Activated CD4-positive, CD25-positive, alpha-beta regulatory T cell treated with anti-CD3 and anti-CD28 coated beads, Interleukin-2, amount 50 U/mL, for 72 hours (primary cell): Measurements from ENCODE around the gene C12orf60.

Experiments
- DNase-seq: peaks from one replicate; pipeline ENCODE4 v3.0.0; 2021

The C12orf60 gene

GRCh38 chr12:14779834-14780233, 23.6 kb upstream of the C12orf60 start:
- no peak for DNase-seq

GRCh38 chr12:14780859-14781258, 22.6 kb upstream of the C12orf60 start:
- no peak for DNase-seq

GRCh38 chr12:14781563-14781962, 21.9 kb upstream of the C12orf60 start:
- DNase-seq, result no peak

GRCh38 chr12:14782756-14783155, 20.7 kb upstream of the C12orf60 start:
- DNase-seq, result no peak

- DNase-seq, result no peak
Measured at GRCh38 chr12:14784471-14784870, 19.0 kb upstream of the C12orf60 start.

GRCh38 chr12:14785568-14785967, 17.9 kb upstream of the C12orf60 start:
- no peak for DNase-seq

- DNase-seq, result no peak
Measured at GRCh38 chr12:14795028-14795448, 8.4 kb upstream of the C12orf60 start.

- no peak for DNase-seq
Measured at GRCh38 chr12:14802247-14802646, 1.2 kb upstream of the C12orf60 start.

- no peak for DNase-seq
Measured at GRCh38 chr12:14802721-14803010, 804 bp upstream of the C12orf60 start.

- no peak for DNase-seq
Measured at GRCh38 chr12:14803830-14804160, 325 bp downstream of the C12orf60 start.

- DNase-seq, result no peak
Measured at GRCh38 chr12:14810167-14810952, 6.9 kb downstream of the C12orf60 start.

- DNase-seq, result no peak
Measured at GRCh38 chr12:14810953-14811483, 7.5 kb downstream of the C12orf60 start.

- no peak for DNase-seq
Measured at GRCh38 chr12:14811486-14811885, 8.0 kb downstream of the C12orf60 start.

GRCh38 chr12:14814014-14814413, 10.5 kb downstream of the C12orf60 start, which contains the start of gene SMCO3:
TSS of gene SMCO3 (minus strand) at chr12:14814182. CDS start at chr12:14806680, 7,502 bp downstream.
- DNase-seq, result no peak

GRCh38 chr12:14824012-14824634, 20.7 kb downstream of the C12orf60 start:
- DNase-seq, result no peak

- no peak for DNase-seq
Measured at GRCh38 chr12:14825256-14825655, 21.8 kb downstream of the C12orf60 start.

- no peak for DNase-seq
Measured at GRCh38 chr12:14826491-14826890, 23.0 kb downstream of the C12orf60 start.

- DNase-seq, result no peak
Measured at GRCh38 chr12:14827043-14827442, 23.6 kb downstream of the C12orf60 start.

- DNase-seq, result no peak
Measured at GRCh38 chr12:14828892-14829291, 25.4 kb downstream of the C12orf60 start.

GRCh38 chr12:14833336-14833735, 29.9 kb downstream of the C12orf60 start:
- no peak for DNase-seq

GRCh38 chr12:14833952-14834351, 30.5 kb downstream of the C12orf60 start:
- no peak for DNase-seq

- DNase-seq, result no peak
Measured at GRCh38 chr12:14834509-14834908, 31.0 kb downstream of the C12orf60 start.

GRCh38 chr12:14836336-14837210, 33.1 kb downstream of the C12orf60 start:
- no peak for DNase-seq

- no peak for DNase-seq
Measured at GRCh38 chr12:14839262-14839661, 35.8 kb downstream of the C12orf60 start.
